Measurements from ENCODE around the gene SLC51B.

SLC51B gene

GRCh38 chr15:65096481-65097385, 51.5 kb downstream of the SLC51B start:
- in situ Hi-C loops (cut with HindIII; ENCODE audit: low sequenced_read_pairs) = no loop called here

- in situ Hi-C loops (cut with HindIII; ENCODE audit: low sequenced_read_pairs) = no loop called here
Measured at GRCh38 chr15:65097651-65098263, 52.6 kb downstream of the SLC51B start.

- in situ Hi-C loops (cut with HindIII; ENCODE audit: low sequenced_read_pairs) = no loop called here
Measured at GRCh38 chr15:65099336-65099735, 54.1 kb downstream of the SLC51B start.

- in situ Hi-C loops (cut with HindIII; ENCODE audit: low sequenced_read_pairs) = loop anchor here (5.0 kb wide), 1 partner anchor 48 kb away; no protein-coding TSS in a partner anchor
Measured at GRCh38 chr15:65099801-65100200, 54.6 kb downstream of the SLC51B start.

GRCh38 chr15:65100442-65100841, 55.3 kb downstream of the SLC51B start:
- in situ Hi-C loops (cut with HindIII; ENCODE audit: low sequenced_read_pairs) = loop anchor here (5.0 kb wide), 1 partner anchor 48 kb away; no protein-coding TSS in a partner anchor

GRCh38 chr15:65101411-65101890, 56.3 kb downstream of the SLC51B start:
- in situ Hi-C loops (cut with HindIII; ENCODE audit: low sequenced_read_pairs) = loop anchor here (5.0 kb wide), 1 partner anchor 49 kb away; no protein-coding TSS in a partner anchor

- in situ Hi-C loops (cut with HindIII; ENCODE audit: low sequenced_read_pairs) = loop anchor here (5.0 kb wide), 1 partner anchor 50 kb away; no protein-coding TSS in a partner anchor
Measured at GRCh38 chr15:65101891-65102708, 56.9 kb downstream of the SLC51B start.

GRCh38 chr15:65102912-65103311, 57.7 kb downstream of the SLC51B start:
- in situ Hi-C loops (cut with HindIII; ENCODE audit: low sequenced_read_pairs) = loop anchor here (5.0 kb wide), 1 partner anchor 51 kb away; no protein-coding TSS in a partner anchor

Measured in endothelial cell of hepatic sinusoid (primary cell).